Peyer's patch (tissue), 4 donors: Measurements from ENCODE around the gene RAPGEF2.

ENCODE experiments used
- POLR2A ChIP-seq, 2 donors: fragments of 450-650 bp; IDR thresholded peaks; one replicate each; pipeline ENCODE4 v1.5.1; 2017; ENCODE audit warnings: antibody characterized with exemption in 2 of 2, mild to moderate bottlenecking in 2 of 2, moderate library complexity in 2 of 2
- TF ChIP-seq, protein P1 (sequence below), 6 experiments: fragments of 450-650 bp in 4 of 6; fragments of 200-600 bp in 2 of 6; sonication (generic) in 1 of 6; IDR thresholded peaks; one replicate each; pipeline ENCODE4 v1.5.1; 2017 to 2019; ENCODE audit warnings: antibody characterized with exemption in 6 of 6, mild to moderate bottlenecking in 3 of 6, moderate library complexity in 1 of 6

GRCh38 chr4:159173886-159174285, 71.0 kb downstream of the RAPGEF2 start:
- TF ChIP-seq, protein P1, sequence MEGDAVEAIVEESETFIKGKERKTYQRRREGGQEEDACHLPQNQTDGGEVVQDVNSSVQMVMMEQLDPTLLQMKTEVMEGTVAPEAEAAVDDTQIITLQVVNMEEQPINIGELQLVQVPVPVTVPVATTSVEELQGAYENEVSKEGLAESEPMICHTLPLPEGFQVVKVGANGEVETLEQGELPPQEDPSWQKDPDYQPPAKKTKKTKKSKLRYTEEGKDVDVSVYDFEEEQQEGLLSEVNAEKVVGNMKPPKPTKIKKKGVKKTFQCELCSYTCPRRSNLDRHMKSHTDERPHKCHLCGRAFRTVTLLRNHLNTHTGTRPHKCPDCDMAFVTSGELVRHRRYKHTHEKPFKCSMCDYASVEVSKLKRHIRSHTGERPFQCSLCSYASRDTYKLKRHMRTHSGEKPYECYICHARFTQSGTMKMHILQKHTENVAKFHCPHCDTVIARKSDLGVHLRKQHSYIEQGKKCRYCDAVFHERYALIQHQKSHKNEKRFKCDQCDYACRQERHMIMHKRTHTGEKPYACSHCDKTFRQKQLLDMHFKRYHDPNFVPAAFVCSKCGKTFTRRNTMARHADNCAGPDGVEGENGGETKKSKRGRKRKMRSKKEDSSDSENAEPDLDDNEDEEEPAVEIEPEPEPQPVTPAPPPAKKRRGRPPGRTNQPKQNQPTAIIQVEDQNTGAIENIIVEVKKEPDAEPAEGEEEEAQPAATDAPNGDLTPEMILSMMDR (IDR thresholded peaks at IDR 0.05) = no peak
- no peak for TF ChIP-seq POLR2A (IDR thresholded peaks at IDR 0.05)
